HEK293T (cell line): ENCODE results near the gene SAMD10.
A peak's percentile ranks its signal among the peaks of the same experiment; 100 is the strongest.

Source experiments
- CTCF ChIA-PET: fragments of 350-600 bp; formaldehyde crosslinking; extraction: SDS; loops from one replicate; lab custom pipeline; 2021; ENCODE audit warnings: antibody characterized with exemption, inconsistent platforms; lab: Yijun Ruan, JAX
- POLR2A ChIA-PET: fragments of 350-600 bp; formaldehyde crosslinking; extraction: SDS; loops from one replicate; lab custom pipeline; 2020; ENCODE audit warnings: antibody characterized with exemption, inconsistent platforms; lab: Yijun Ruan, JAX
- DNase-seq: peaks from one replicate; pipeline ENCODE4 v3.0.0; 2012; ENCODE audit warnings: mixed read lengths; ENCODE audit errors: extremely low spot score
- ARNT ChIP-seq: fragments of 450-650 bp; IDR thresholded peaks from 2 replicates; pipeline ENCODE4 v1.6.1; 2017; ENCODE audit warnings: mild to moderate bottlenecking
- BHLHE40 ChIP-seq: fragments of 450-650 bp; IDR thresholded peaks from 2 replicates; pipeline ENCODE4 v1.6.1; 2016; ENCODE audit warnings: mild to moderate bottlenecking, moderate library complexity, borderline replicate concordance
- CTBP1 ChIP-seq: fragments of 450-650 bp; IDR thresholded peaks from 2 replicates; pipeline ENCODE4 v1.6.1; 2016; ENCODE audit warnings: borderline replicate concordance
- ELF4 ChIP-seq: fragments of 450-650 bp; IDR thresholded peaks from 2 replicates; pipeline ENCODE4 v1.6.1; 2017; ENCODE audit warnings: antibody characterized with exemption
- FOXA1 ChIP-seq: fragments of 450-650 bp; IDR thresholded peaks from 2 replicates; pipeline ENCODE4 v1.6.1; 2016; ENCODE audit warnings: mild to moderate bottlenecking
- FOXK2 ChIP-seq: fragments of 450-650 bp; IDR thresholded peaks from 2 replicates; pipeline ENCODE4 v1.6.1; 2016; ENCODE audit warnings: mild to moderate bottlenecking
- FOXM1 ChIP-seq: fragments of 450-650 bp; IDR thresholded peaks from 2 replicates; pipeline ENCODE4 v1.6.1; 2017; ENCODE audit warnings: mild to moderate bottlenecking, borderline replicate concordance
- HDGF ChIP-seq: fragments of 450-650 bp; IDR thresholded peaks from 2 replicates; pipeline ENCODE4 v1.6.1; 2017; ENCODE audit warnings: antibody characterized with exemption, borderline replicate concordance
- L3MBTL2 ChIP-seq: fragments of 450-650 bp; conservative IDR thresholded peaks from 2 replicates; pipeline ENCODE4 v1.6.1; 2016; ENCODE audit warnings: mild to moderate bottlenecking
- LEF1 ChIP-seq: fragments of 450-650 bp; IDR thresholded peaks from 2 replicates; pipeline ENCODE4 v1.6.1; 2017; ENCODE audit warnings: mild to moderate bottlenecking, borderline replicate concordance
- NFRKB ChIP-seq: fragments of 450-650 bp; IDR thresholded peaks from 2 replicates; pipeline ENCODE4 v1.6.1; 2016; ENCODE audit warnings: mild to moderate bottlenecking, moderate library complexity
- PKNOX1 ChIP-seq: fragments of 450-650 bp; IDR thresholded peaks from 2 replicates; pipeline ENCODE4 v1.6.1; 2016
- SP1 ChIP-seq: fragments of 450-650 bp; IDR thresholded peaks from 2 replicates; pipeline ENCODE4 v1.6.1; 2017
- SUZ12 ChIP-seq: fragments of 450-650 bp; IDR thresholded peaks from 2 replicates; pipeline ENCODE4 v1.6.1; 2016; ENCODE audit warnings: mild to moderate bottlenecking
- TARDBP ChIP-seq: fragments of 450-650 bp; IDR thresholded peaks from 2 replicates; pipeline ENCODE4 v1.6.1; 2016
- ZNF384 ChIP-seq: fragments of 450-650 bp; IDR thresholded peaks from 2 replicates; pipeline ENCODE4 v1.6.1; 2016

The SAMD10 gene

GRCh38 chr20:63942250-63942951, 37.0 kb downstream of the SAMD10 start:
- DNase-seq = peak; percentile 76
- CTCF ChIA-PET = interaction anchor here (0.6 kb wide), 1 partner anchor 89 kb away, joined by 5 read pairs; no protein-coding TSS in a partner anchor
- TF ChIP-seq BHLHE40 = no peak
- no peak for TF ChIP-seq FOXM1
- TF ChIP-seq NFRKB = no peak
- no peak for TF ChIP-seq SP1
- TF ChIP-seq FOXA1 = no peak
- TF ChIP-seq SUZ12 = no peak
- no peak for TF ChIP-seq ARNT
- TF ChIP-seq LEF1 = no peak
- no peak for TF ChIP-seq ZNF384
- no peak for TF ChIP-seq ELF4
- TF ChIP-seq TARDBP = no peak
- no peak for TF ChIP-seq HDGF
- TF ChIP-seq FOXK2 = no peak
- TF ChIP-seq PKNOX1 = no peak
- no peak for TF ChIP-seq L3MBTL2
- POLR2A ChIA-PET = interaction anchor here (1.1 to 1.5 kb wide), 2 partner anchors 9 to 14 kb away, joined by 3 to 5 read pairs; partner anchors contain the start of gene UCKL1

GRCh38 chr20:63941282-63942081, 38.0 kb downstream of the SAMD10 start:
- TF ChIP-seq LEF1 (no peak), ARNT (no peak), PKNOX1 (no peak), HDGF (no peak), ELF4 (no peak), TARDBP (no peak), SUZ12 (no peak), L3MBTL2 (no peak), FOXA1 (no peak), ZNF384 (no peak), BHLHE40 (no peak), FOXK2 (no peak), FOXM1 (no peak), SP1 (no peak), NFRKB (no peak), CTBP1 (no peak)
- peak; percentile 51 for DNase-seq
- ChIA-PET POLR2A (no interaction called here), CTCF (no interaction called here)

GRCh38 chr20:63940472-63941266, 38.8 kb downstream of the SAMD10 start:
- ChIA-PET CTCF (no interaction called here), POLR2A (no interaction called here)
- DNase-seq = no peak
- TF ChIP-seq ARNT = no peak

- POLR2A ChIA-PET = no interaction called here
- CTCF ChIA-PET = no interaction called here
Measured at GRCh38 chr20:63940071-63940471, 39.4 kb downstream of the SAMD10 start.

GRCh38 chr20:63939061-63939935, 40.1 kb downstream of the SAMD10 start:
- ChIA-PET CTCF (no interaction called here), POLR2A (no interaction called here)
- TF ChIP-seq ELF4 = no peak
- no peak for TF ChIP-seq NFRKB
- TF ChIP-seq TARDBP = no peak
- DNase-seq = no peak

More at GRCh38 chr20:63940071-63940471, 39.4 kb downstream of the SAMD10 start:
- TF ChIP-seq BHLHE40 (no peak), L3MBTL2 (no peak), FOXK2 (no peak), NFRKB (no peak), FOXM1 (no peak), SUZ12 (no peak), LEF1 (no peak), ARNT (no peak)
- no peak for DNase-seq

GRCh38 chr20:63937596-63937995, 41.8 kb downstream of the SAMD10 start:
- ChIA-PET CTCF (no interaction called here), POLR2A (no interaction called here)
- DNase-seq = no peak
- no peak for TF ChIP-seq TARDBP
- TF ChIP-seq NFRKB = no peak
- no peak for TF ChIP-seq SUZ12
- TF ChIP-seq CTBP1 = no peak
- TF ChIP-seq ELF4 = no peak
- TF ChIP-seq FOXM1 = no peak
- no peak for TF ChIP-seq ARNT
